MM.1S (cell line): Measurements from ENCODE around the gene CDCP2.

Source experiments
- DNase-seq: peaks from one replicate; pipeline ENCODE4 v3.0.0-alpha.2; 2015
- H2AFZ ChIP-seq: fragments of 300-600 bp; sonication (generic); 2 replicates; pipeline ENCODE4 v1.6.0; 2016; ENCODE audit warnings: antibody characterized with exemption, low read length
- H3F3A ChIP-seq: fragments of 300-600 bp; sonication (generic); 2 replicates; pipeline ENCODE4 v1.6.1; 2016; ENCODE audit warnings: mild to moderate bottlenecking, antibody characterized with exemption, low read length, moderate library complexity, mixed read lengths; ENCODE audit not compliant: insufficient read depth
- H3K27ac ChIP-seq: fragments of 300-600 bp; sonication (generic); 2 replicates; pipeline ENCODE4 v1.5.1; 2016; ENCODE audit warnings: mild to moderate bottlenecking, low read length
- H3K27me3 ChIP-seq: fragments of 300-600 bp; sonication (generic); replicated peaks from 2 replicates; pipeline ENCODE4 v1.6.0; 2016; ENCODE audit warnings: low read length; ENCODE audit not compliant: insufficient read depth
- H3K36me3 ChIP-seq: fragments of 300-600 bp; sonication (generic); replicated peaks from 2 replicates; pipeline ENCODE4 v1.6.1; 2016; ENCODE audit warnings: mild to moderate bottlenecking, low read length, mixed read lengths; ENCODE audit not compliant: insufficient read depth
- H3K4me1 ChIP-seq: fragments of 300-600 bp; sonication (generic); 2 replicates; pipeline ENCODE4 v1.6.1; 2016; ENCODE audit warnings: low read length, mixed read lengths
- H3K4me2 ChIP-seq: fragments of 300-600 bp; sonication (generic); 2 replicates; pipeline ENCODE4 v1.6.0; 2016; ENCODE audit warnings: low read depth, low read length
- H3K4me3 ChIP-seq: fragments of 300-600 bp; sonication (generic); 2 replicates; pipeline ENCODE4 v1.5.1; 2016; ENCODE audit warnings: low read length, mixed read lengths
- H3K79me2 ChIP-seq: fragments of 300-600 bp; sonication (generic); 2 replicates; pipeline ENCODE4 v1.6.1; 2016; ENCODE audit warnings: mixed run types, low read length, mixed read lengths
- H3K9ac ChIP-seq: fragments of 300-600 bp; sonication (generic); 2 replicates; pipeline ENCODE4 v1.6.1; 2016; ENCODE audit warnings: low read length, mixed read lengths
- H3K9me2 ChIP-seq: fragments of 300-600 bp; sonication (generic); replicated peaks from 2 replicates; pipeline ENCODE4 v1.6.1; 2016; ENCODE audit warnings: mild to moderate bottlenecking, low read length, mixed read lengths; ENCODE audit not compliant: insufficient read depth
- H3K9me3 ChIP-seq: fragments of 300-600 bp; sonication (generic); replicated peaks from 2 replicates; pipeline ENCODE4 v1.6.1; 2016; ENCODE audit warnings: mild to moderate bottlenecking, low read length, mixed read lengths; ENCODE audit not compliant: insufficient read depth
- H4K20me1 ChIP-seq: fragments of 300-600 bp; sonication (generic); 2 replicates; pipeline ENCODE4 v1.6.1; 2016; ENCODE audit warnings: mild to moderate bottlenecking, low read length, moderate library complexity, mixed read lengths; ENCODE audit not compliant: insufficient read depth
- CTCF ChIP-seq: fragments of 300-600 bp; sonication (generic); IDR thresholded peaks from 2 replicates; pipeline ENCODE4 v1.5.1; 2016; ENCODE audit warnings: antibody characterized with exemption, low read length, mixed read lengths
- EZH2 ChIP-seq: fragments of 300-600 bp; sonication (generic); optimal IDR thresholded peaks from 2 replicates; pipeline ENCODE3; 2017; ENCODE audit warnings: low read depth, mild to moderate bottlenecking, antibody characterized with exemption, low read length, mixed read lengths
- EZH2phosphoT487 ChIP-seq: fragments of 300-600 bp; sonication (generic); IDR thresholded peaks from 2 replicates; pipeline ENCODE4 v1.6.1; 2018; ENCODE audit warnings: antibody characterized with exemption, low read length

The CDCP2 gene

GRCh38 chr1:54159733-54160316 lies 7.0 kb upstream of the CDCP2 start:
- Histone ChIP-seq H3K27ac (no peak overlapping the region), H2AFZ (no peak overlapping the region), H3K9me2 (no peaks in the 10 kb centered on the region), H3K36me3 (no peaks in the 10 kb centered on the region), H3F3A (no peaks in the 10 kb centered on the region), H4K20me1 (no peaks in the 10 kb centered on the region), H3K4me2 (no peak overlapping the region), H3K4me1 (no peaks in the 10 kb centered on the region), H3K79me2 (no peaks in the 10 kb centered on the region), H3K27me3 (no peaks in the 10 kb centered on the region), H3K4me3 (no peak overlapping the region), H3K9me3 (no peaks in the 10 kb centered on the region), H3K9ac (no peak overlapping the region)
- TF ChIP-seq EZH2phosphoT487 (no peak), EZH2 (no peak), CTCF (no peak)
- DNase-seq, result no peak

GRCh38 chr1:54158071-54158470 lies 5.3 kb upstream of the CDCP2 start:
- Histone ChIP-seq H4K20me1 (no peaks in the 10 kb centered on the region), H3K27ac (no peak overlapping the region), H3K79me2 (no peaks in the 10 kb centered on the region), H3K9ac (no peak overlapping the region), H3K4me2 (no peak overlapping the region), H3K27me3 (no peaks in the 10 kb centered on the region), H3K9me3 (no peaks in the 10 kb centered on the region), H3F3A (no peaks in the 10 kb centered on the region), H3K4me1 (no peaks in the 10 kb centered on the region), H2AFZ (no peak overlapping the region), H3K36me3 (no peaks in the 10 kb centered on the region), H3K9me2 (no peaks in the 10 kb centered on the region), H3K4me3 (no peak overlapping the region)
- no peak for DNase-seq
- no peak for TF ChIP-seq CTCF
- no peak for TF ChIP-seq EZH2
- no peak for TF ChIP-seq EZH2phosphoT487

- Histone ChIP-seq H3K4me1 (no peaks in the 10 kb centered on the region), H3K4me2 (no peak overlapping the region), H3K9me3 (no peaks in the 10 kb centered on the region), H3K27me3 (no peaks in the 10 kb centered on the region), H3K27ac (no peak overlapping the region), H3K36me3 (no peaks in the 10 kb centered on the region), H3K79me2 (no peaks in the 10 kb centered on the region), H3F3A (no peaks in the 10 kb centered on the region), H4K20me1 (no peaks in the 10 kb centered on the region), H3K9me2 (no peaks in the 10 kb centered on the region), H3K4me3 (no peak overlapping the region), H3K9ac (no peak overlapping the region), H2AFZ (no peak overlapping the region)
- no peak for DNase-seq
- no peak for TF ChIP-seq CTCF
- TF ChIP-seq EZH2, result no peak
- TF ChIP-seq EZH2phosphoT487, result no peak
These were observed 4.6 kb upstream of the CDCP2 start for GRCh38 chr1:54157401-54157800.
